GM12878 (cell line): ENCODE data around the gene TNRC6C.

Experiments used
- BRCA1 ChIP-seq: IDR thresholded peaks from 2 replicates; pipeline ENCODE4 v1.6.1; 2011; ENCODE audit warnings: low read depth, low read length, improper control_type of control experiment
- CTCF ChIP-seq, 3 experiments: IDR thresholded peaks in 2 of 3; conservative IDR thresholded peaks in 1 of 3; 2 replicates each; pipeline ENCODE4 v1.5.1; 2011; ENCODE audit warnings: low read depth in 3 of 3, low read length in 3 of 3, mild to moderate bottlenecking in 3 of 3, control low read depth in 2 of 3, moderate library complexity in 2 of 3, inconsistent platforms in 1 of 3, mixed read lengths in 1 of 3; ENCODE audit not compliant: control insufficient read depth in 2 of 3, insufficient read depth in 1 of 3; ENCODE audit errors: extremely low read depth in 1 of 3
- NRF1 ChIP-seq: conservative IDR thresholded peaks from 2 replicates; pipeline ENCODE4 v1.6.1; 2011; ENCODE audit warnings: mild to moderate bottlenecking, low read depth, low read length, improper control_type of control experiment
- POLR2AphosphoS5 ChIP-seq: IDR thresholded peaks from 2 replicates; pipeline ENCODE4 v1.6.1; 2011; ENCODE audit warnings: mild to moderate bottlenecking, low read length, inconsistent platforms
- TCF12 ChIP-seq: IDR thresholded peaks from 2 replicates; pipeline ENCODE4 v1.6.1; 2011; ENCODE audit warnings: low read depth, mild to moderate bottlenecking, low read length
- ZNF217 ChIP-seq: fragments of 450-650 bp; IDR thresholded peaks from 2 replicates; pipeline ENCODE4 v1.6.1; 2017; ENCODE audit warnings: antibody characterized with exemption, mild to moderate bottlenecking

GRCh38 chr17:78121801-78122215 is 163.3 kb downstream of the TNRC6C start:
- TF ChIP-seq ZNF217 = no peak
- no peak for TF ChIP-seq TCF12
- TF ChIP-seq BRCA1 = no peak
- TF ChIP-seq POLR2AphosphoS5 = no peak
- TF ChIP-seq CTCF (IDR thresholded peaks at IDR 0.05 in 2 of 3, conservative IDR thresholded peaks at IDR 0.05 in 1 of 3; ENCODE audit: control insufficient read depth in 2 of 3, extremely low read depth in 1 of 3, insufficient read depth in 1 of 3, low read depth in 3 of 3, low read length in 3 of 3) = no peak
- TF ChIP-seq NRF1 = no peak
